COLO668 (cell line): ENCODE measurements around the gene ACTA2.
"Not testable (repeated sequence)": the region's sequence is repeated elsewhere in the genome, so short reads cannot be mapped to it uniquely, and the experiment has no call there.

Experiments
- DNase-seq: peaks from one replicate; lab custom pipeline; 2025; ENCODE audit not compliant: unreplicated experiment; lab: John Stamatoyannopoulos, UW

Gene ACTA2

DNA sequence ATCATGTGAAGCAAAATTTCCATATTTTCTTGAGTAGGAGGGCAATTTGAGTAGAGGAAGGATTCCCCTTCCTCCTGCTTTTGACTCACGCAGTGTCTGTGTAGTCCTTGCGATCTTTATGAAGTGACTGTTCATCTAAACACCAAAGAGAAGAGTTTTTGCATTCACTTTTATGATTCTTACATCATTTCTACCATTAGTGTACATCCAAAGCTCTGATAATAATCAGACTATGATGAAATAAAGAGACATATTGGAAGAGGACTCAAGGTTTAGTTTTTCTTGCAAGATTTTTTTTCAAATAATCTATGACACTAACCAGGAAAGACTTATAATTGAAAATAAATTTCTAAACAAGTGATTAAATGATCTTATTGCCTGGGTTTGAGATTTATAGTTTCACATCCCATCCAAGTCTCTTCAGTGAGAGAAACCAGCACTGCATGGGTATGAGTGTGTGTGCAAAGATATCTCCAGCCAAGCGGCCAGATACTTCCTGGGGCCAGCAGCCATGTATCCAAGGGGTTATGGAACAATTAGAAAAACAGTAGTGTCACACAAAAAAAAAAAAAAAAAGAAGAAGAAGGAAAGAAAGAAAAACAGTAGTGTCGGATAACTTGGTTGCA lies 2.0 kb upstream of the ACTA2 start:
- no peak for DNase-seq

- DNase-seq, result no peak
These were observed 1.1 kb upstream of the ACTA2 start for GRCh38 chr10:88953662-88954061.

DNA sequence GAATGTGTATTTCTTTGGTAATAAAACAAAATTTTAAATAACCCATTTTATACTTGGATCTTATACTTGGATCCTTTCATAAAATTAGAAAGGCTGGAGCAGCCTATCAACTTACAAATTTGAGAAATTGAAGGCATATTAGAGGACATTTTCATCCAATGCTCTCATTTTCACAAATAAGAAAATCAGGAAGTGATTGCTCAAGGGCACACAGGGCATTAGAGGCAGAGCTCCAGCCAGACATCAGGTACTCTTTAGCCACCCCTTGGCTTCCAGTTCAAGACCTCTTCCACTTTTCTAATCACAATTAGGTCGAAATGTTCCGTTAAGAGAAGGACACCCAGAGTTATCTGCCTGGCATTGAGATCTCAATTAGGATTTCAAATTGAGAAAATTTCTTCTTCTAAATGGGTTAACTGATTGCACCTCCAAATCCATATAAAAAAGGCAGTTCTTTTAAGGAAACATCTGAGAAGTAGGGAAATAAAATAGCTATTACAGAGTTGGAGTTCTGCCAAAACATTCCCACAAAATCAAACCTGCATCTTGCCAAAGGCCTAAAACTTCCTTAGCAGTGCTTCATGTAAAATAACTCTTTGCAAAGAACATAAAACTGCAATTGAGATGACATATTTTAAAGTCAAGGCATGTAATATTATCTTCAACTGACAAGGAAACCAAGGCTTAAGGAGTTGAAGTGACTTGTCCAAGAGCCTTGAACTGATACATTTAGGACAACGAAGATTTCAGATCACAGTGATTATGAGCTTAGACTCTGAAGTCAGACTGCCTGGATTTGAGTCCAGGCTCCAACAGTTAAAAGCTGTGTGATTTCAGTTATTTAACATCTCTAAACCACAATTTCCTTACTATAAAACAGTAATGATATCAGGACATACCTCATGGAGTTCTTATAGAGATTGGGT lies 2.4 kb downstream of the ACTA2 start:
- no peak for DNase-seq

GRCh38 chr10:88949051-88949450 lies 3.5 kb downstream of the ACTA2 start:
- no peak for DNase-seq

GRCh38 chr10:88946965-88947590 lies 5.5 kb downstream of the ACTA2 start:
- DNase-seq, result no peak

DNA sequence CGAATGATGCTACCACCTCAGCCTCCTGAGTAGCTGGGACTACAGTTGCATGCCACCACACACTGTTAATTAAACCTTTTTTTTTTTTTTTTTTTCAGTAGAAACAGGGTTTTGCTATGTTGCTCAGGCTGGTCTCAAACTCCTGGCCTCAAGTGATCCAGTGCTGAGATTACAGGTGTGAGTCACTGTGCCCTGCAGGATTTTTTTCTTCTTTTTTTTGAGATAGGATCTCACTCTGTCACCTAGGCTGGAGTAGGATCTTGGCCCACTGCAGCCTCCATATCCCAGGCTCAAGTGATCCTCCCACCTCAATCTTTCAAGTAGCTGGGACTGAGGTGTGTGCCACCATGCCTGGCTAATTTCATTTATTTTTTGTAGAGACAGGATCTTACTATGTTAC lies 6.4 kb downstream of the ACTA2 start:
- no peak for DNase-seq

DNA sequence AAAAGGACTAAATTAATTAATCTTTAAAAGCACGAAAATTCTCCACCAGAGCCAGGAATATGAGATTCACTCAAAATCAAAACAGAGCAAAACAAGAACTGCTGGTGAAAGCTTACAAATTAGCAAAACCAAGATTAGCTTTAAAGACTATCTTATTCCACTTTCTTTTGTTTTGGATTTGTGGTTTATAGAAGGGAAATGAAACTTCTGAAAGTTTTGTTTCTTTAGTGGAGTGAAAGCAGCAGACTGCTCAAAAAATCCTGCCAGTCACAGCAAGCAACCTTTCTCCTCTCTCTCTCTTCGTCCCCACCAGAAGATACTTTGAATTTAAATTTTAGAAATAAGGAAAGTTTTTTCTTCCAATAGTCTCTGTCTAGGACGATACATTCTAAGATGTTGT lies 7.8 kb downstream of the ACTA2 start:
- no peak for DNase-seq

DNA sequence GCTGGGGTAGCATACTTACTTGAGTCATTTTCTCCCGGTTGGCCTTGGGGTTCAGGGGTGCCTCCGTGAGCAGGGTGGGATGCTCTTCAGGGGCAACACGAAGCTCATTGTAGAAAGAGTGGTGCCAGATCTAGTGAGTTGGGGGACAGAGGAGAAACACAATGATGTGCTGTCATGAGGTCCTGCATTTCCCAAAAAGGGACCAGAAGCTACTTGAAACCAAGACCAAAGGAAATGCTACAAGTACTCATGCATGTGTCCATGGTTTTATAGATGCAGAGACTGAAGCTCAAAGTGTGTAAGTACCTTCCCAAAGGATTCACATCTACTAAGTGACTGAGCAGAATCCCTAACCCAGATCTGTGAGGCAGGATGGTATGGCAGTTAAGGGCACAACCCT lies 8.8 kb downstream of the ACTA2 start:
- DNase-seq, result no peak

DNA sequence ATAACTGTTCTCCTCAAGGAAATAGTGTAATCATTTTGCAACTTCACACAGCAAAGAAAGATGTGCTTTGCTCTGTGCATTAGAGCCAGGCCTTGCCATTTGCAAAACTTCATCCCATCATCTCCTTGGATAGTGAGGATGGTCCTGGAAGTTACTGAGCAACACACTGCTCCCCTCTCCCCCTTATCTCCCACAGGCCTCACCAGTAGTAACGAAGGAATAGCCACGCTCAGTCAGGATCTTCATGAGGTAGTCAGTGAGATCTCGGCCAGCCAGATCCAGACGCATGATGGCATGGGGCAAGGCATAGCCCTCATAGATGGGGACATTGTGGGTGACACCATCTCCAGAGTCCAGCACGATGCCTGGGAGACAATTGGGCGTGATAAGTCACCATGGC lies 11.5 kb downstream of the ACTA2 start:
- no peak for DNase-seq

DNA sequence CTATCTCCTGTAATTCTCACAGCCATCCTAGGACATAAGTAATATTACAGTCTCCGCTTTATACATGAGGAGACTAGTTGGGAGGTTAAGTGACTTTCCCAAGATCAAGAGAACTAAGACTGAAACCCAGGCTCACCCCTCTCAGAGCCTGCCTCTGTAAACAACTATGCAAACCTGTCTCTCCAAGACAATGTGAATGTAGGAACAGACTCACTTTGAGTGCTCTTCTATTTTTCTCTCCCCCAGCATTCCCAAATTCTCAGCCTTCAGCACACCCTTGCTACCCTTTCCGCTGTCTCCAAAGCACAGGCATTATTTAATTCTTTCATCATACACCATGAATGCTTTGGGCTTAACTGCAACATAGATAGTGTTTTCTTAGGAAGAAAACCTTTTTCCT lies 13.6 kb downstream of the ACTA2 start:
- no peak for DNase-seq

- no peak for DNase-seq
These were observed 14.5 kb downstream of the ACTA2 start for GRCh38 chr10:88938039-88938438.

DNA sequence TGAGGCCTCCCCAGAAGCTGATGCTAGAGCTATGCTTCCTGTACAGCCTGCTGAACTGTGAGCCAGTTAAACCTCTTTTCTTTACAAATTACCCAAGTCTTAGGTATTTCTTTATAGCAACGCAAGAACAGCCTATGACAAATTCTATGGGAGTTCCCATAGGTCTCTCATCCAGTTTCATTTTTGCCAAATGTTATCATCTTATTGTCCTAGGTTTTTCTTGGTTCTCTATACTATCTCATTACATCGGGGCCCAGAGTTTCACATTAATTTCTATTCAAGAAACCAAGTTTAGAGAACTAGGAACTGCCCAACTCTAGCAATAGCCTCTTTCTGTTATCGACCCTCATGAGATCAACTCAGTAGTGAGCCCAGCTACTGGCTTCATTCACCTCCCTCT lies 15.9 kb downstream of the ACTA2 start:
- DNase-seq, result no peak

DNA sequence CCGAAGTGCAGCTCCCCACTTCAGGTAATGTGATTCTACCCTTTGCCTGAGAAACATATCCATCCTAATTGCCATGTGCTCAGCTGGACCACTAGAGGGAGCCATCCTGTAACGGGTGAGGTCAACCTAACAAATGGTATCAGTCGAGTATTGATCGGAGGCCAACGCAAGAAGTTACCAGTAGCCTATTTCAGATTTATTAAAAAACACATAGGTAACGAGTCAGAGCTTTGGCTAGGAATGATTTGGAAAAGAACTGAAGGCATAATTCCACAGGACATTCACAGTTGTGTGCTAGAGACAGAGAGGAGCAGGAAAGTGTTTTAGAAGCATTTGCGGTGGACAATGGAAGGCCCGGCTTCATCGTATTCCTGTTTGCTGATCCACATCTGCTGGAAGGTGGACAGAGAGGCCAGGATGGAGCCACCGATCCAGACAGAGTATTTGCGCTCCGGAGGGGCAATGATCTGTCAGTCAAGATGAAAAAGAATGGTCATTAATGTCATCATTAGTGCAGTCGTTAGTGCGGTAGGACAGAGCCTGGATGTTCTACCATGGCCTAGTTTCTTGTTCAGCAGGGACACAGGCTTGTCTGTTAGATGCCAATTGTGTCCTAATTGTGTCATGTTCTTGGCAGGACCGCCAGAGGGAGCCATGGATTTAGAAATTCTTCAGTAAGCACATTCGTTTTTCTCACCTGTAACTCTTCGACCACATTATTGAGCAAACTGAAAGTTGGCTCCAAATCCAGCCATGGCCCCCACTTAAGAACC lies 17.5 kb downstream of the ACTA2 start:
- peak; percentile 49 for DNase-seq

DNA sequence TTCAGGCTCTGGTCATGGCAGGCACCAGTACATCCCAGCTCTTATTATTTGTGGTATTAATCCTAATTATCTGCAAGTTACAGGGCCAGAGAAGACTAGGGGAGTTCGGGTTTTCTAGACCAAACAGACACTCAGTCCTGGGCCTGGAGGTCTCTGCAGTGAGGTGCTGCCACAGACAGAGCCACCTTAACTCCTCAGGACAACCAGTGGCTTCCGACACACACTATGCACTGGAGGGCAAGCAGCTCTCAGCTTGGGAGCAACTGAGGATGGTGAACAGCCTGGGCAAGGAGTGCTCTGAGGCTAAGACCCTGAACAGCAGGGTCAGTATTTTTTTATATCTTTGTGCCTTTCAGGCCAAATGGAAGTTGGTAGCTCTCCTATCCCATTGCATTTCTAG lies 19.0 kb downstream of the ACTA2 start:
- DNase-seq, result no peak

DNA sequence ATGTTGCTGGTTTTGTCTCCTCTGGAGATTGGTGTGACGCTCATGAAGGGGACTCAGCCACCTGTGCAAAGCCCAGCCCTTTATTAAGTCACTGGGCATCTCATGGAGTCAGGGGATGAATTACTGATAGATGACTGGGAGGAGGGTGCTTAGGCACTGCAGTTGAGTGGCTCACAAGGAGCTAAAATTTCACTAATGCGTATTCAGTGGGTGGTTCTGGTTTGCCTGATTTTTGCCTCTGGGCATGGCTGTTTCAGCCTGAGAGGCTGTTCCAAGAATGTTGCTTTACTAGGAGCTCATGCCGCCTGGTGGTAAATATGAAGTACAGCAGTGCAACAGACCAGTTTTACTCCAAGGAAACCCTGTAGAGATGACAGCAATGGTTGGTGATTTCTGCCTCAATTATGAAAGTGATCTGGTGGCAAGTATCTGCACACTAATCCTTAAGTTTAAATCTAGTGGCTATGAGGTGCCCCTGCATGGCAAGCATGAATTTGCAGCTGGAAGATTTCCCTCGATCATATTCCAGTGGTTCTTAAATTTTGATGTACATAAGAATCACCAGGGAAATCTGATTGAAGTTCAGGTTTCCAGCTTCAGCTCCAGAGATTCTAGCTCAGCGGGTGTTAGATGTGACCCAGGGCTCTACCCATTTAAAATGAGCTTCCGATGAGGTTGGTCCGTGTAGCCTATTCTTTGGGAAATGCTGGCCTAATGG lies 19.9 kb downstream of the ACTA2 start:
- peak; percentile 39 for DNase-seq

GRCh38 chr10:88932029-88932428 lies 20.5 kb downstream of the ACTA2 start:
- not testable (repeated sequence) for DNase-seq

DNA sequence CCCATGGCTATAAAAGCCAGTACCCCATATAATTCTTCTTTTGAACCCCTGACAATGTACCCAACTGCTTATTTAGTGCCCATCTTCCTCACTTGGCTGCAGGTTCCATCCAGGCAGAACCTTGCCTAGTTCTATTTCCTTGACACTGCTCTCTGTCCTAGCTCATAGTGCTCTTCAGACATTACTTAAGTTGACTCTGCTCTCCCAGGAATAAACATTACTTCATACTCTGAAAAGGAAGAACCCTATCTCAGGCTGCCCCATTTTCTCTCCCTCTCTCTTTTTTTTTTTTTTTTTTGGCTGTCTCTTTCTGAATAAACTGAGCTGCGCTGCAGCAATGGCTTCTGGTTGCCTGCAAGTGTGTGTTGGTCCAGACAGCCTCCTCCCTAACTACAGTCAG lies 21.0 kb downstream of the ACTA2 start:
- no peak for DNase-seq

- DNase-seq, result no peak
These were observed 24.3 kb downstream of the ACTA2 start for GRCh38 chr10:88928254-88928653.

DNA sequence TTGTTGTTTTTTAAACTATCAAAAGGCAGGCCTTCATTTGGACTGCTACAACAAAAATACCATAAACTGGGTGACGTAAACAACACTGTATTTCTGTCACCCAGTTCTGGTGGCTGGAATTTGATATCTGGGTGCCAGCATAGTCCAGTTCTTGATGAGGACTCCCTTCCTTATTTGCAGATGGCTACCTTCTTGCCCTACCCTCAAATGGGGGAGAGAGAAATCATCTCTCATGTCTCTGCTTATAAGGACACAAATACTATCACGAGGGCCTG lies 25.2 kb downstream of the ACTA2 start:
- no peak for DNase-seq

DNA sequence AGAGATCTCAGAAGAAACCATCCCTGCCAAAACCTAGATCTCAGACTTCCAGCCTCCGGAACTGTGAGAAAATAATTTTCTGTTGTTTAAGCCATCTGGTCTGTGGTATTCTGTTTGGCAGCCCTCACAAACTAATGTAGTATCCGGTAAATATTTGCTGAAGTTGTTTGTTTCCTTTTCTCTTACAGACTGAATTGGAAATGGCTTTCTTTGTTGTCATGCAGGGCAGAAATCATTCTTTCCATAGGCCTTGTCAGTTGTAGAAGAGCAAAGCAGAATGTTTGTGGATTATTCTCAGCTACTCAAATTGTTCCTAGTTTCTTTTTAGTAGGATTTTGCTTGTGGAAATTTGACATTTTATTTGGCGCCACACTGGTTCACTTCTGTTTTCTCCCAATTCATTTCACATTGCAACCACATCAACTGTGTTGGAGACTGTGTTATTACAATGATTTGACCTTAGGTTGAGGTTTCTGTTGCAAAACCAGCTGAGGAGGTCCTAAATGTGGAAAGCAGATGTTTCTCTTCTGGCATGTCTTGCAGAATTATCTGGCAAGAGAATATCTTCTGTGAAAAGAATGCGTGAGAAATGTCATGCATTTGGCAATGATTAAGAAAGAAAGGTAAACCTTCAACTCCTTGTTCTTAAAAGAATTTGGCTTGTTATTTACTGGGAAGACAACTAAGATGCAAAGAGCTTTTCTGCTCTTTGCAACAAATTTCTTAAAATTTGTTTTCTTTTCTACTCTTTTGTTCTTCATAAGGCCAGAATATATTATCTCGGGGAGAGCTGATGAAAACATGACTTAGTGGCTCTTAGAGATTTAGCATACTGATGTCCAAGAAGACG lies 25.8 kb downstream of the ACTA2 start:
- DNase-seq, result no peak
